PFSK-1 (cell line): ENCODE results near the gene C1orf122.

Experiments used
- FOXP2 ChIP-seq: optimal IDR thresholded peaks from 2 replicates; pipeline ENCODE3; 2011; ENCODE audit warnings: borderline replicate concordance, control low read depth, inconsistent platforms; ENCODE audit not compliant: insufficient read depth; ENCODE audit errors: extremely low read length, extremely low read depth
- POLR2AphosphoS5 ChIP-seq: IDR thresholded peaks from 2 replicates; pipeline ENCODE4 v1.6.1; 2012; ENCODE audit warnings: low read depth, mild to moderate bottlenecking, control low read depth, low read length, moderate library complexity
- REST ChIP-seq, 2 experiments: IDR thresholded peaks; 2 replicates each; pipeline versions ENCODE4 v1.6.1 to v1.8.0; 2011 to 2012; ENCODE audit warnings: low read depth in 2 of 2, low read length in 2 of 2, control low read depth in 1 of 2, inconsistent platforms in 1 of 2, mild to moderate bottlenecking in 1 of 2, moderate library complexity in 1 of 2; ENCODE audit not compliant: insufficient read depth in 1 of 2
- SIN3A ChIP-seq: IDR thresholded peaks from 2 replicates; pipeline ENCODE4 v1.6.1; 2012; ENCODE audit warnings: mild to moderate bottlenecking, low read length, moderate library complexity, borderline replicate concordance; ENCODE audit not compliant: insufficient read depth
- TAF1 ChIP-seq: IDR thresholded peaks from 2 replicates; pipeline ENCODE4 v1.6.1; 2012; ENCODE audit warnings: low read length, control low read depth, borderline replicate concordance; ENCODE audit not compliant: insufficient read depth

- no peak for TF ChIP-seq POLR2AphosphoS5
- TF ChIP-seq REST (IDR thresholded peaks at IDR 0.05; ENCODE audit: insufficient read depth in 1 of 2, low read depth in 2 of 2, low read length in 2 of 2) = no peak
- no peak for TF ChIP-seq TAF1
- TF ChIP-seq SIN3A = no peak
- TF ChIP-seq FOXP2 = no peak
Measured at GRCh38 chr1:37814252-37814651, 6.7 kb downstream of the C1orf122 start.
